Muscle layer of colon (tissue), 2 donors: ENCODE results near the gene ARID1B.

Experiments
- H3K27ac ChIP-seq: one replicate; pipeline ENCODE4 v1.7.0; 2013; ENCODE audit warnings: low read depth, mild to moderate bottlenecking, low read length, moderate library complexity
- H3K27me3 ChIP-seq, 2 donors: one replicate each; pipeline ENCODE4 v1.7.0; 2013; ENCODE audit warnings: low read length in 2 of 2, mild to moderate bottlenecking in 2 of 2; ENCODE audit not compliant: insufficient read depth in 2 of 2, control insufficient read depth in 1 of 2
- H3K36me3 ChIP-seq: one replicate; pipeline ENCODE4 v1.7.0; 2013; ENCODE audit warnings: mild to moderate bottlenecking, low read length; ENCODE audit not compliant: insufficient read depth
- H3K4me1 ChIP-seq: one replicate; pipeline ENCODE4 v1.7.0; 2013; ENCODE audit warnings: mild to moderate bottlenecking, low read length; ENCODE audit not compliant: insufficient read depth
- H3K4me3 ChIP-seq, 2 donors: one replicate each; pipeline ENCODE4 v1.7.0; 2013; ENCODE audit warnings: low read length in 2 of 2, low read depth in 1 of 2, mild to moderate bottlenecking in 1 of 2, moderate library complexity in 1 of 2
- H3K9ac ChIP-seq: one replicate; pipeline ENCODE4 v1.7.0; 2013; ENCODE audit warnings: low read length
- H3K9me3 ChIP-seq: one replicate; pipeline ENCODE4 v1.7.0; 2013; ENCODE audit warnings: mild to moderate bottlenecking, low read length
- donor health status: abdominal sarcoma.
- donor health status: Adenocarcinoma of cecum.

Gene ARID1B

DNA sequence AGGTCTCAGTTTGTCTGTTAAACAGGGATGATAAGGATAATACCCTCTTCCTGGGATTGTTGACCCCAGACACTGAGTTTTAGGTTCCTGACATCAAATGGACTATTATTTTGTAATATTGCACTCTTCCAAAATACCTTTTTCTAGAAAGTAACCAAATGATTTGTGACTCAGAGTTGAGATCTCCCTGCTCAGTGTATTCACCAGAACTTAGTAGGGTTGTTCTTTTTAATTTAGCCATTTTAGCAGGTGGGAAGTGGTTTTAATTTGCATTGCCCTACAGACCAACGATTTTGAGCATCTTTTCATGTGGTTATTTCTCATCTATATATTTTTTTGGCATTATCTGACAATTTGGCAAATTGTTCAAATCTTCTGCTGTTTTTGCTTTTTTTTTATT, 471.1 kb downstream of the ARID1B start:
- no peaks in the 10 kb centered on the region for H3K36me3 ChIP-seq
- H3K4me1 ChIP-seq: peaks cover 8% of the 10 kb centered on the region
- no peak overlapping the region for H3K27ac ChIP-seq
- H3K27me3 ChIP-seq: no peaks in the 10 kb centered on the region
- H3K9me3 ChIP-seq: no peaks in the 10 kb centered on the region
- H3K4me3 ChIP-seq: no peak overlapping the region
- no peak overlapping the region for H3K9ac ChIP-seq

GRCh38 chr6:157249826-157250225, 472.6 kb downstream of the ARID1B start:
- H3K9ac ChIP-seq: no peak overlapping the region
- H3K4me3 ChIP-seq: no peak overlapping the region
- H3K27me3 ChIP-seq: no peaks in the 10 kb centered on the region
- no peaks in the 10 kb centered on the region for H3K9me3 ChIP-seq
- no peaks in the 10 kb centered on the region for H3K36me3 ChIP-seq
- no peak overlapping the region for H3K27ac ChIP-seq
- H3K4me1 ChIP-seq: peaks cover 1% of the 10 kb centered on the region

- no peak overlapping the region for H3K4me3 ChIP-seq
- no peaks in the 10 kb centered on the region for H3K9me3 ChIP-seq
Measured at GRCh38 chr6:157251586-157252247, 474.5 kb downstream of the ARID1B start.

GRCh38 chr6:157253017-157253416, 475.8 kb downstream of the ARID1B start:
- no peaks in the 10 kb centered on the region for H3K4me1 ChIP-seq
- no peaks in the 10 kb centered on the region for H3K36me3 ChIP-seq
- no peaks in the 10 kb centered on the region for H3K9me3 ChIP-seq
- H3K27me3 ChIP-seq: no peaks in the 10 kb centered on the region
- no peak overlapping the region for H3K27ac ChIP-seq
- H3K4me3 ChIP-seq: no peak overlapping the region
- no peak overlapping the region for H3K9ac ChIP-seq

More at GRCh38 chr6:157251586-157252247, 474.5 kb downstream of the ARID1B start:
- no peaks in the 10 kb centered on the region for H3K27me3 ChIP-seq
- H3K9ac ChIP-seq: no peak overlapping the region
- no peak overlapping the region for H3K27ac ChIP-seq
- no peaks in the 10 kb centered on the region for H3K4me1 ChIP-seq
- no peaks in the 10 kb centered on the region for H3K36me3 ChIP-seq

DNA sequence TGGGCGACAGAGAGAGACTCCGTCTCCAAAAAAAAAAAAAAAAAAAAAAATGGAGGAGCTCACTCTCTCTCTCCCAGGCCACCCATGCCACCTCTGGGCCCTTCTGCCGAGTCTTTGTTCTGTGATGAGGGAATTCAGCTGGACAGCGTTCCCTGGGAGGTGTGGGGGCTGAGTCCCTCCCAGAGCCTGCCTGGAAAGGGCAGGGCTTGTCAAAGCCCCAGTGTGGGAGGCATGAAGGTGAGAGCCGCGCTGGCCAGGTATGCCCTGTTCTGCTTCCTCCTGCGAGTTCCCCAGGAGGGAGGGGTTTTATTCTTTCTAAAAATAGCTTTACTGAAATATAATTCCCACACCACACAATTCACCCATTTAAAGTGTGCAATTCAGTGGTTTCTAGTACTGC, 476.5 kb downstream of the ARID1B start:
- H3K27me3 ChIP-seq: no peaks in the 10 kb centered on the region
- no peak overlapping the region for H3K9ac ChIP-seq
- H3K4me1 ChIP-seq: no peaks in the 10 kb centered on the region
- no peaks in the 10 kb centered on the region for H3K36me3 ChIP-seq
- H3K4me3 ChIP-seq: no peak overlapping the region
- H3K9me3 ChIP-seq: no peaks in the 10 kb centered on the region
- H3K27ac ChIP-seq: no peak overlapping the region

DNA sequence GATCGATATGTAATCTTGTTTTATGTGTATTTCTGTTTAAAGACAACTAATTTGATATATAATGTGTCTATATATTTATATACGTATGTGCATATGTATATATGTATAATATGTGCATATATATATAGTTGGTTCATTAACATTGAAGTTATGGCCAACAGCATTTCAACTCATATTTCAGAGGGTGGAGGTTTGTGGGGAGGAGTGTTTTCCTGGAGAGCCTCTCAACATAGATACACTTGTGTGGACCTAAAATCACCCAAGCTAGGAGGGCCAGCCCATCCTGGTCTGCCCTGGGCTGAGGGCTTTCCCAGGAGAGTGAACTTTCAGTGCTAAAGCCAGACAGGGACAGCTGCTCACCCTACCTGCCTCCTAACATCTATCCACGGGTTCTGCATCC, 477.4 kb downstream of the ARID1B start:
- H3K9ac ChIP-seq: no peak overlapping the region
- no peaks in the 10 kb centered on the region for H3K27me3 ChIP-seq
- H3K9me3 ChIP-seq: no peaks in the 10 kb centered on the region
- no peak overlapping the region for H3K27ac ChIP-seq
- H3K4me3 ChIP-seq: no peak overlapping the region
- no peaks in the 10 kb centered on the region for H3K36me3 ChIP-seq
- no peaks in the 10 kb centered on the region for H3K4me1 ChIP-seq

DNA sequence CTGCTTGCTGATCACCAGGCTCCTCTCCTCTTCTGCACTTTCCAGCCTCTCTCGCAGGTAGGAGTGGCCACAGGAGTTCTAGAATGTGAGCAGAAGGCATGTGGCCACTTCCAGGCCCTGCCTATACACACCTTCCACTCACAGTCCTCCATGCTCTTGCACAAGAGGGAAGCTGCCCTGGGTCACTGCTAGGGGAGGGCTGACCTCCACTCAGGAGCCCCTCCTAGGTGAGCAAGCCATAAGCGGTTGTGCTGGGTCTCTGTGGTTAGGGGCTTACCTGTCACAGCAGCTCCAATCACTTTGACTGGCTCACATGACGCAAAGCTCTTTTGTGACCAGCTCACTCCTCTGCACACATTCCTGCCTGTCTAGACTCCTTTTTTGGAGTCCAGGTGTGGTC, 477.9 kb downstream of the ARID1B start:
- Histone ChIP-seq H3K4me3 (no peak overlapping the region), H3K9ac (no peak overlapping the region), H3K36me3 (no peaks in the 10 kb centered on the region), H3K4me1 (no peaks in the 10 kb centered on the region), H3K27ac (no peak overlapping the region), H3K27me3 (no peaks in the 10 kb centered on the region), H3K9me3 (no peaks in the 10 kb centered on the region)

GRCh38 chr6:157258878-157259277, 481.7 kb downstream of the ARID1B start:
- Histone ChIP-seq H3K4me3 (no peak overlapping the region), H3K27ac (no peak overlapping the region), H3K9me3 (no peaks in the 10 kb centered on the region), H3K27me3 (no peaks in the 10 kb centered on the region), H3K9ac (no peak overlapping the region), H3K36me3 (no peaks in the 10 kb centered on the region), H3K4me1 (no peaks in the 10 kb centered on the region)

- H3K9me3 ChIP-seq: no peaks in the 10 kb centered on the region
- no peak overlapping the region for H3K9ac ChIP-seq
- H3K36me3 ChIP-seq: no peaks in the 10 kb centered on the region
- H3K4me1 ChIP-seq: no peaks in the 10 kb centered on the region
- H3K4me3 ChIP-seq: no peak overlapping the region
- no peak overlapping the region for H3K27ac ChIP-seq
- no peaks in the 10 kb centered on the region for H3K27me3 ChIP-seq
Measured at GRCh38 chr6:157259443-157259842, 482.3 kb downstream of the ARID1B start.
